NCI-H2171 (cell line): Measurements from ENCODE around the gene AHR.

Experiments used
- DNase-seq: peaks from one replicate; lab custom pipeline; 2025; lab: John Stamatoyannopoulos, UW

AHR gene

DNA sequence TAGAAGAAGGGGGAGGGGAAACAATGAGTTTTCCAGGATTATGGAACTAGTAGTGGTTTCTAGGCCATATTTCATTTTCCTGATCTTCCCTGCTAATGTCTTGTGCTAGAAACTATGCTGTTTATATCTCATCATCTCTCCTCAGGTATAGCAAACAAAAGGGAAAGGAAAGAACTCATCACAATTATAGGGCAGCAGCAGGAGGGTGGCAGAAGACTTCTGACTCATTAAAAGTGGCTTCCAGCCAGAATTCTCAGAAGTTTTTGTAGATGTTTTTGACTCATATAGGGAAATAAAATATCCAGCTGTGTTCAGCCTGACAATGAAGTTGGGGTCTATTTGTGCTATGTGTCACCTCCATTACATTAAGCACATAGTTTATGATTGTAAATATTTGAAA lies 6.5 kb downstream of the AHR start:
- no peak for DNase-seq

GRCh38 chr7:17305387-17306171 lies 7.1 kb downstream of the AHR start:
- no peak for DNase-seq

DNA sequence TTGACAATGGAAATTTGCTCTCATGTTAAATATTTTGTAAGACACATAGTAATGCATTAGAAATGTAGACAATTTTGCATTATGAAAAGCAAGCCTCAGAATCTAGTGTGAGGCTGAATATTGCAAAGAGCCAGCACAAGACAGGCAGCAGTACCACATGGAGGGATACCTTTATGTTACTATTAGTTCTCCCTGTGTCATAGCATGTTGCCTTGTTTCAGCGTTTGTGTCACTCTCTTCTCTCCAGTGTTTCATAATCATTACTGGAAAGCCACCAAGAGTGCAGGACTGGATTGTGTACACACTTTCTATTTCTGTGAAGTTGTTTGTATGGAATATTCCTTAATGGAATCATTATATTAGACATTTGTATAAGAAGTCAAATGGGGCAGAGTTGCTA lies 8.5 kb downstream of the AHR start:
- DNase-seq = no peak

GRCh38 chr7:17307558-17307957 lies 9.1 kb downstream of the AHR start:
- no peak for DNase-seq

GRCh38 chr7:17307969-17308648 lies 9.7 kb downstream of the AHR start:
- no peak for DNase-seq

DNA sequence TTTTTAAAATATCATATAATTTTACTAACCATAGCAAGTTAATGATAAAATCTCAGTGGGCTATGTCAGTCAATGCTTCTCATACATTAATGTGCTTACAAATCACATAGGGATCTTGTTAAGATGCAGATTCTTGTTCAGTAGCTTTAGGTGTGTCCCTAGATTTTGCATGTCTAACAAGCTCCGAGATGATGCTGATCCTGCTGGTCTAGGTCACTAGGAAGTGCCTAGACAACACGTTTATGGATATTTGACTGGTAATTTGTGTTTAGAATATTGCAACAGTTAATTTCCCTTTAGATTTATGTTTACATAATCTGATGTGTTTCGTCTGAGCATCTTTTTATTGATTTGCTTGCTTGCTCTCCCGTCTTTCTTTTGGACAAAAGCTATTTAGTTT lies 12.7 kb downstream of the AHR start:
- DNase-seq = no peak

GRCh38 chr7:17311952-17312351 lies 13.5 kb downstream of the AHR start:
- DNase-seq = no peak

- DNase-seq = no peak
These were observed 14.2 kb downstream of the AHR start for GRCh38 chr7:17312641-17313040.

- DNase-seq = no peak
These were observed 14.7 kb downstream of the AHR start for GRCh38 chr7:17313194-17313593.

DNA sequence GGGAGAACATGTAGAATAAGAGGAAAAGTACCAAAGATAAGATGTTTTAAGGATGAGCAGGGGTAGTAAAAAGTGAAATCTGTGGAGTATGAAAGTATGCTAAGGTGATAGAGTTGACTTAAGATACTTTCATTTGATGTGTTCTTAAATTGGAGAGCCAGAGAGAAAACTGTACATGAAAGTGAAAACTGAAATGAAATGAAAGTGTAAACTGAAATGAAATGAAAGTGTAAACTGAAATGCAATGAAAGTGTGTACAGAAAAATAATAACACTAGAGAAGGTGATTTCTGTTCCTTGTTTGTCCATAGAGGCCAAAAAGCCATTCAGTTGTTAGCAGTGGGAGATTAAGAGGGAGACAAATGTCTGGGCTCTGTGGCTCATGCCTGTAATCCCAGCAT lies 17.5 kb downstream of the AHR start:
- DNase-seq = no peak

- DNase-seq = no peak
These were observed 19.7 kb downstream of the AHR start for GRCh38 chr7:17318146-17318545.

DNA sequence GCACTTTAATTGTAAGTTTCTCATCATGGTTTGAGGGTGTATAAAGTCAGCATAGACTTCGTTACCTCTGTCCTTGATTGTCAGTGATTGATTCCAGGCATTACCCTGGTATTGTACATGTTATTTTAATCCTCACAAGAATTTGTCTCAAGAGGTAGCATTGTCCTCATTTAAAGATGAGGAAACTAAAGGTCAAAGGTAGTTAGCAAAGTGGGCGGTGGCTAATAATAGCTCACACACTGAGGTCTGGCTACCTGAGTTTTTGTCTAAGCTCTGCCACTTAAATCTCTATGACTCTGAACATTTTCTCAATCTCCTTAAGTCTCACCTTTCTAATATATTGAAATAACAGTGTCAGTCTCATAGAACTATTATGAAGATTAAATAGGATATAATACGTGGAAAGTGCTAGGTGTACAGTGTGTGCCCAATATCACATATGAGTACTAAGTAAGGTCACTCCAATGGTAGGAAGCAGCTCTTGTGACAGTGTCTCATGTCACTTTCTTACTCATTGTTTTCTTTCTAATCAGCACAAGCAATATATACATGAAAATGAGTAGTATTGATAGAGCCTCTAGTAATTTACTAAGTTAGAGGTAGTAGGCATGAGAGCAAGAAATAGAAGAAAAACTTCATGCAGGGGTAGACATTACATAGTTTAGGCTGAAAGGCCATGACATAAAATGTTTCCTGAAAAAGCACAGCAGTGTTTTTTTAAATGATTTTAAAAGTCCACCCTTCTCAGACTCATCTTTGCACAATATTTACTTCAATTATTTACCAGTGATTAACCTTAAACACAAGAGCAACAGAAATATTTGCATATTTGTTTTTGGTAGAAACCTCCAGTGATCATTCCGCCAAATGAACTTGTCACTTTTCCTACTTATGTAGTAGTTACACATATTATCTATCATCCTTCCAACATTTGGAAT lies 21.0 kb downstream of the AHR start:
- DNase-seq = no peak

DNA sequence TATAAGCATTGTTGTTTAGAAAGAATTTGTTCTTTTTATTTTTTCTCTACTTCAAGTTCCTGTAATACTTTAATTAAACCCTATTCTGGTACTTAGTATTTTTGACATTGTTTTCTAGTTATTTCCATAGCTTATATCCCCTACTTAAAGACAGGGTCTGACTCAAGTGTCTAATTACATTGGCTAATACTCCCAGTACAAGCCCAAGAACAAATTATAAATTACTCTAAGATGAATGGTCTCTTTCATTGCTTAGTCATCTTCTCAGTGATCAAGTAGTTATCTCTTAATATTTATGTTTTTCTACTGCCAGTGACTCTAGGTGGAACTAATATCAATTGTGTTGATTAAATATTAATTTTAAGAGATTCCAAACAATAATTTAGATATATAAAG lies 21.6 kb downstream of the AHR start:
- no peak for DNase-seq

DNA sequence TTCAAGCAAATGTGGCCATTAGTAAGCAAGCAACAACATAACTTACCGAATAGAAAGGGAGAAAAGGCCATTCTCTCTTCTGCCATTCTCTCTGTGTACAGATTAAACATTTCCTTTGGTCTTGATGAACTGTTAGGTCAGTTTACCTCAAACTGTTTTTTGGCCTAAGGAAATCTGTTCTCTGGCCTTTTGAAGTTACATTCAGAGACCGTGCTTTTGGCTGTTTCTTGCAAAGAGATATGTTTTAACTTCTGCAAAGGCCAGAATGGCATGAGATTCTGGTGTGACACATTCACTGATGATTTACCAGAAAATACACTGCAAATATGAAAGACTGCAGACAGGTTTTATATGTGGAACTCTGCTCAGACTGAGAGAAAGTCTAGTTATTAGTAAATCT lies 22.2 kb downstream of the AHR start:
- DNase-seq = no peak

DNA sequence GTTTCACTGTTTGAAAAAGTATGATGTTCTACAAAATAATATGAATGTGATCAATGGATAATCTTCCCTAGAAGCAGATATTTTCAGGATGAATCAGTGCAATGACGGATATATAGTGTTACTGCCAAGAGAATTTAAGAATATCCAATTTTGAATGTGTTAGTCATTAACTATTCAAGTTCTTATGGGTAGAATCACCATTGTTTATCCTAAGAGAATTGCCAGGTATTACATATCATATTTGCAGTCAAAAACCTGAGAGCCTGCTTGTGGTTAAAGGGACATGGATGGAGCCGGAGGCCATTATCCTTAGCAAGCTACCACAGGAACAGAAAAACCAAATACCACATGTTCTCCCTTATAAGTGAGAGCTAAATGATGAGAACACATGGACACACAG lies 26.9 kb downstream of the AHR start:
- DNase-seq = no peak

GRCh38 chr7:17326378-17326777 lies 27.9 kb downstream of the AHR start:
- no peak for DNase-seq

DNA sequence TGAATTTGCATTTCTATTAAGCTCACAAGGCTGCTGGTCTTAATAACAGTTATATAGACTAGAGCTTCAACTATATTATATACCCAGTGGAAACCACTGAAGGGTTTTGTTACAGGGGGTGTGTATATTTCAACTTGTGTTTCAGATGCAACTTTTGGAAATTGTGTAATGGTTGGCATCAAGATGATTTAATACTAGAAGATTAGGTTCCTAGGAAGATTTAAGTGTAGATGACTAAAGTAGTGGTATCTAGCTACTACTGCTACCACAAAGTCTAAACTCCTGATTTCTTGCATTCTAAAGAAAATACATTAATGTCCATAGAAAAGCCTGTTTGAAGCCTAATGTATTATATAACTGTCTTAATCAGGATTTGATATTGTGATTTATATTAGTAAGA lies 30.2 kb downstream of the AHR start:
- no peak for DNase-seq

- DNase-seq = no peak
These were observed 31.0 kb downstream of the AHR start for GRCh38 chr7:17329440-17329839.

DNA sequence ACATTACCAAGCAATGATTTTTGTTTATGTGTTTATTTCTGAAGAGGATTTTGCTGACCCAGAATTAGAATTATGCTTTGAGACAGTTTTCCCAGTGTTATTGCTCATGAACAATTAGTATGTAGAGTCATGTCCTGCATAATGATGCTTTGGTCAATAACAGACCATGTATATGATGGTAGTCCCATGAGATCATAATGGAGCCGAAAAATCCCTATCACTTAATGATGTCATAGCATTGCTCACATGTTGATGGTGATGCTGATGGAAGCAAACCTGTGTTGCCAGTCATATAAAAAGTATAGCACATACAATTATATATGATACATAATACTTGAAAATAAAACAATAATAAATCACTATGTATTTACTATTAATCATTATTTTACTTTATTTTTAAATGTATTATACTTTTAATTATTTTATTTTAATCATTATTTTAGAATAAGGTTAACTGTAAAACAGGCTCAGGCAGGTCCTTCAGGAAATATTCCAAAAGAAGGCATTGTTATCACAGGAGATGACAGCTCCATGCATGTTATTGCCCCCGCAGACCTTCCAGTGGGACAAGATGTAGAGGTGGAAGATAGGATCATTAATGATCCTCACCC lies 33.5 kb downstream of the AHR start:
- DNase-seq = no peak

GRCh38 chr7:17333221-17333620 lies 34.8 kb downstream of the AHR start:
- DNase-seq = no peak

GRCh38 chr7:17336168-17336567 lies 37.7 kb downstream of the AHR start:
- DNase-seq = no peak

- DNase-seq = no peak
These were observed 40.7 kb downstream of the AHR start for GRCh38 chr7:17339139-17339538.
